ENCODE results near the gene CCDC194. TPM values are rescaled to one million over a fixed set of nuclear protein-coding genes. Genes with fewer than 3 reads are reported as not detected.

Gene CCDC194
- total RNA-seq, 1 experiment from 2014 or later, result 0.37 TPM

- TF ChIP-seq ESRRA (CRISPR knock-in tag; IDR thresholded peaks at IDR 0.05; ENCODE audit: borderline replicate concordance) (no peak), SP1 (CRISPR knock-in tag; conservative IDR thresholded peaks at IDR 0.05) (peak; percentile 56; the same call in 1 of the 2 replicates), MAX (CRISPR knock-in tag; IDR thresholded peaks at IDR 0.05) (peak; percentile 29; the same call in 1 of the 2 replicates), GABPB1 (CRISPR knock-in tag; IDR thresholded peaks at IDR 0.05) (no peak), ATF6 (CRISPR knock-in tag; IDR thresholded peaks at IDR 0.05) (no peak), FOXJ3 (CRISPR knock-in tag; IDR thresholded peaks at IDR 0.05; ENCODE audit: borderline replicate concordance) (no peak), FOXP1 (CRISPR knock-in tag; IDR thresholded peaks at IDR 0.05; ENCODE audit: borderline replicate concordance) (0 out of 2 replicates have a peak, but pooled peaks have one; percentile 32), TEAD1 (CRISPR knock-in tag; IDR thresholded peaks at IDR 0.05) (peak; percentile 53; the same call in 1 of the 2 replicates), PRDM15 (CRISPR knock-in tag; IDR thresholded peaks at IDR 0.05) (no peak)
These were observed 47.8 kb downstream of the CCDC194 start (continued) for GRCh38 chr19:17346109-17346671.

GRCh38 chr19:17341845-17342244, 52.2 kb downstream of the CCDC194 start:
- ChIA-PET CTCF (interaction anchor here (1.1 to 1.7 kb wide), 2 partner anchors 9 to 44 kb away, joined by 3 to 4 read pairs; no protein-coding TSS in a partner anchor), POLR2A (no interaction called here)
- H3K27ac Mint-ChIP-seq, result no peak overlapping the region; the same call in 1 of the 2 replicates
- no peak overlapping the region for H3K4me3 Mint-ChIP-seq
- no peaks in the 10 kb centered on the region for H3K27me3 Mint-ChIP-seq (ENCODE audit: low read depth)
- DNase-seq (ENCODE audit: low spot score) (no peak), ATAC-seq (no peak)
- H3K4me1 Mint-ChIP-seq, result peaks cover 28% of the 10 kb centered on the region
- no peaks in the 10 kb centered on the region for H3K9me3 Mint-ChIP-seq
- TF ChIP-seq FOXJ3 (CRISPR knock-in tag; IDR thresholded peaks at IDR 0.05; ENCODE audit: borderline replicate concordance), result no peak
- TF ChIP-seq CBFB (CRISPR knock-in tag; IDR thresholded peaks at IDR 0.05; ENCODE audit: low read depth), result no peak
- TF ChIP-seq FOXP1 (CRISPR knock-in tag; IDR thresholded peaks at IDR 0.05; ENCODE audit: borderline replicate concordance), result no peak
- TF ChIP-seq JUN (CRISPR knock-in tag; IDR thresholded peaks at IDR 0.05), result no peak
- TF ChIP-seq HMGXB4 (CRISPR knock-in tag; IDR thresholded peaks at IDR 0.05), result no peak
- TF ChIP-seq ERG (CRISPR knock-in tag; IDR thresholded peaks at IDR 0.05), result no peak
- peaks cover 11% of the 10 kb centered on the region for H3K36me3 Mint-ChIP-seq

GRCh38 chr19:17341386-17341785, 52.6 kb downstream of the CCDC194 start:
- no peaks in the 10 kb centered on the region for H3K27me3 Mint-ChIP-seq (ENCODE audit: low read depth)
- H3K9me3 Mint-ChIP-seq, result no peaks in the 10 kb centered on the region
- TF ChIP-seq ATF6 (CRISPR knock-in tag; IDR thresholded peaks at IDR 0.05) (no peak), CREB1 (CRISPR knock-in tag; IDR thresholded peaks at IDR 0.05) (no peak), USF2 (CRISPR knock-in tag; IDR thresholded peaks at IDR 0.05) (0 out of 2 replicates have a peak, but pooled peaks have one; percentile 19), ATF2 (CRISPR knock-in tag; IDR thresholded peaks at IDR 0.05; ENCODE audit: borderline replicate concordance, low read depth) (no peak)
- no peak overlapping the region; the same call in 1 of the 2 replicates for H3K27ac Mint-ChIP-seq
- no peak for ATAC-seq
- POLR2A ChIA-PET, result no interaction called here
- no peak for DNase-seq (ENCODE audit: low spot score)
- H3K36me3 Mint-ChIP-seq, result peaks cover 11% of the 10 kb centered on the region
- peaks cover 27% of the 10 kb centered on the region for H3K4me1 Mint-ChIP-seq
- no peak overlapping the region for H3K4me3 Mint-ChIP-seq
- CTCF ChIA-PET, result interaction anchor here (0.6 to 1.7 kb wide), 4 partner anchors 9 to 750 kb away, joined by 3 to 4 read pairs (median 4); no protein-coding TSS in a partner anchor
